Aorta (tissue), 5 donors: ENCODE results near the gene GPRASP2. TPM values are rescaled to one million over a fixed set of nuclear protein-coding genes. Genes with fewer than 3 reads are reported as not detected.
"Not testable (repeated sequence)": the region's sequence is repeated elsewhere in the genome, so short reads cannot be mapped to it uniquely, and the experiment has no call there.

Experiments used
- ATAC-seq: fragments of 200-7000 bp; cut with Tn5 transposase; one replicate; pipeline ENCODE4 v1.9.1; 2022; ENCODE audit warnings: moderate library complexity; ENCODE audit not compliant: low FRiP score
- DNase-seq, 2 donors: peaks; one replicate each; pipeline ENCODE4 v3.0.0-alpha.2; 2020
- H3K27ac ChIP-seq, 2 donors: one replicate each; pipeline ENCODE4 v1.5.1; 2013; ENCODE audit warnings: low read length in 2 of 2, mild to moderate bottlenecking in 2 of 2, moderate library complexity in 2 of 2, control low read depth in 1 of 2, inconsistent platforms in 1 of 2, low read depth in 1 of 2
- H3K27me3 ChIP-seq, 2 donors: one replicate each; pipeline ENCODE4 v1.6.1; 2013; ENCODE audit warnings: control low read depth in 1 of 2, low read length in 1 of 2, mild to moderate bottlenecking in 1 of 2, moderate library complexity in 1 of 2; ENCODE audit not compliant: insufficient read depth in 2 of 2, control insufficient read depth in 1 of 2
- H3K36me3 ChIP-seq, 2 donors: one replicate each; pipeline ENCODE4 v1.6.1; 2013; ENCODE audit warnings: control low read depth in 1 of 2, low read length in 1 of 2, mild to moderate bottlenecking in 1 of 2; ENCODE audit not compliant: insufficient read depth in 2 of 2, control insufficient read depth in 1 of 2
- H3K4me1 ChIP-seq, 2 donors: one replicate each; pipeline ENCODE4 v1.6.1; 2013; ENCODE audit warnings: low read length in 2 of 2, control low read depth in 1 of 2, mild to moderate bottlenecking in 1 of 2, moderate library complexity in 1 of 2; ENCODE audit not compliant: insufficient read depth in 2 of 2, control insufficient read depth in 1 of 2
- H3K4me3 ChIP-seq, 2 donors: one replicate each; pipeline ENCODE4 v1.5.1; 2013; ENCODE audit warnings: low read length in 2 of 2, control low read depth in 1 of 2, mild to moderate bottlenecking in 1 of 2
- H3K9me3 ChIP-seq: one replicate; pipeline ENCODE4 v1.6.1; 2013; ENCODE audit warnings: mild to moderate bottlenecking, low read length; ENCODE audit not compliant: control insufficient read depth
- WGBS, 2 donors: extraction: QIAGEN DNeasy Blood & Tissue Kit; methylation state at CpG; one replicate each; pipeline ENCODE4 v1.1.7; 2013; 5-methylcytosine and 5-hydroxymethylcytosine counted together
- intact Hi-C, 2 donors: fragments of 100-400 bp; cut with DNase I; formaldehyde crosslinking; loops; one replicate each; pipeline versions ENCODE4 v1.14.2 to v1.15.0; 2022
- polyA plus RNA-seq, 2 donors: library from polyadenylated mRNA; stranded (reverse); fragments of 200-250 nt; gene quantifications; one replicate each; pipeline ENCODE4 v1.2.3, GENCODE V29; 2013
- total RNA-seq, 2 donors: library from RNA; stranded (reverse); fragmentation: NEBNext Ultra II Directional; extraction: Animal tissue kit (Norgen Biotek cat#: 25700); gene quantifications; one replicate each; pipeline ENCODE4 v1.2.1, GENCODE V29; 2021
- donor health status: healthy with polysubstance abuse.
- donor health status: Bipolar disorder and iron deficiency.
- donor health status: DM: no; HTN: no; CAD: no.
- donor health status: DM: no; HTN: no; CAD: no.
- donor health status: DM: yes; HTN: yes; CAD: no.

The GPRASP2 gene
- total and polyA plus RNA-seq, 4 donors: 6.6 to 15.3 (median 9.1) TPM

- ATAC-seq, intact Hi-C loops: not testable (repeated sequence)
- 48 to 58% methylated on average over 7 of the region's 7 CpGs for WGBS, 2 donors
These were observed 8.9 kb downstream of the GPRASP2 start for GRCh38 chrX:102721169-102721506.

GRCh38 chrX:102723456-102723855, 11.2 kb downstream of the GPRASP2 start:
- H3K27ac ChIP-seq: no peak overlapping the region
- H3K36me3 ChIP-seq: no peaks in the 10 kb centered on the region
- H3K4me3 ChIP-seq: no peak overlapping the region
- 61 to 91% methylated on average over 1 of the region's 1 CpG for WGBS, 2 donors
- intact Hi-C loops: no loop called here
- H3K27me3 ChIP-seq: no peaks in the 10 kb centered on the region
- peaks cover 0 to 2% of the 10 kb centered on the region in 2 donors for H3K4me1 ChIP-seq
- ATAC-seq (no peak), DNase-seq (no peak)
- no peaks in the 10 kb centered on the region for H3K9me3 ChIP-seq

More at GRCh38 chrX:102721169-102721506, 8.9 kb downstream of the GPRASP2 start:
- not testable (repeated sequence) for DNase-seq, H3K9me3 ChIP-seq, H3K27ac ChIP-seq, H3K4me1 ChIP-seq, H3K4me3 ChIP-seq, H3K36me3 ChIP-seq, H3K27me3 ChIP-seq

GRCh38 chrX:102727761-102728160, 15.5 kb downstream of the GPRASP2 start:
- Histone ChIP-seq H3K27ac (no peak overlapping the region), H3K9me3 (no peaks in the 10 kb centered on the region), H3K27me3 (no peaks in the 10 kb centered on the region), H3K36me3 (no peaks in the 10 kb centered on the region), H3K4me1 (no peaks in the 10 kb centered on the region), H3K4me3 (no peak overlapping the region)
- DNase-seq (no peak), ATAC-seq (no peak)
- intact Hi-C loops: no loop called here
- WGBS, 2 donors: 35 to 79% methylated on average over 1 of the region's 1 CpG

GRCh38 chrX:102728646-102729045, 16.4 kb downstream of the GPRASP2 start:
- ATAC-seq (no peak), DNase-seq (no peak)
- no peaks in the 10 kb centered on the region for H3K27me3 ChIP-seq
- 94 to 100% methylated on average over 1 of the region's 1 CpG for WGBS, 2 donors
- H3K4me3 ChIP-seq: no peak overlapping the region
- no peak overlapping the region for H3K27ac ChIP-seq
- intact Hi-C loops: no loop called here
- H3K4me1 ChIP-seq: no peaks in the 10 kb centered on the region
- no peaks in the 10 kb centered on the region for H3K36me3 ChIP-seq
- no peaks in the 10 kb centered on the region for H3K9me3 ChIP-seq

- intact Hi-C loops: loop anchor here in 1 of 2 donors (10.0 kb wide), 1 partner anchor 225 kb away; the partner anchor contains the start of gene TMSB15A
- DNase-seq (no peak), ATAC-seq (no peak)
- Histone ChIP-seq H3K9me3 (no peaks in the 10 kb centered on the region), H3K27me3 (no peaks in the 10 kb centered on the region), H3K36me3 (no peaks in the 10 kb centered on the region), H3K4me1 (no peaks in the 10 kb centered on the region), H3K27ac (no peak overlapping the region), H3K4me3 (no peak overlapping the region)
- WGBS, 2 donors: 55 to 66% methylated on average over 7 of the region's 7 CpGs
These were observed 27.4 kb downstream of the GPRASP2 start for GRCh38 chrX:102739657-102740056.

GRCh38 chrX:102744307-102744706, 32.1 kb downstream of the GPRASP2 start:
- intact Hi-C loops: loop anchor here in 1 of 2 donors (10.0 kb wide), 1 partner anchor 230 kb away; the partner anchor contains the start of gene TMSB15A
- H3K9me3 ChIP-seq: no peaks in the 10 kb centered on the region
- H3K27me3 ChIP-seq: no peaks in the 10 kb centered on the region
- 67 to 96% methylated on average over 1 of the region's 1 CpG for WGBS, 2 donors
- no peaks in the 10 kb centered on the region for H3K4me1 ChIP-seq
- H3K36me3 ChIP-seq: no peaks in the 10 kb centered on the region
- ATAC-seq: no peak
- no peak overlapping the region for H3K27ac ChIP-seq
- H3K4me3 ChIP-seq: no peak overlapping the region
- DNase-seq: no peak

- intact Hi-C loops: loop anchor here in 1 of 2 donors (10.0 kb wide), 1 partner anchor 231 kb away; the partner anchor contains the start of gene TMSB15A
- Histone ChIP-seq H3K9me3 (no peaks in the 10 kb centered on the region), H3K27ac (no peak overlapping the region), H3K4me1 (no peaks in the 10 kb centered on the region), H3K4me3 (peak overlapping the region; percentile 2 to 49), H3K27me3 (no peaks in the 10 kb centered on the region), H3K36me3 (no peaks in the 10 kb centered on the region)
- 21 to 27% methylated on average over 8 to 14 of the region's 14 CpGs for WGBS, 2 donors
- DNase-seq (no peak), ATAC-seq (peak; percentile 41)
These were observed 33.2 kb downstream of the GPRASP2 start for GRCh38 chrX:102745513-102745856.

GRCh38 chrX:102745857-102746584, 33.8 kb downstream of the GPRASP2 start:
- H3K27me3 ChIP-seq: no peaks in the 10 kb centered on the region
- H3K4me1 ChIP-seq: no peaks in the 10 kb centered on the region
- no peaks in the 10 kb centered on the region for H3K9me3 ChIP-seq
- intact Hi-C loops: loop anchor here in 1 of 2 donors (10.0 kb wide), 1 partner anchor 231 kb away; the partner anchor contains the start of gene TMSB15A
- ATAC-seq (peak; percentile 79), DNase-seq (peak; percentile 59 to 83)
- H3K36me3 ChIP-seq: no peaks in the 10 kb centered on the region
- H3K4me3 ChIP-seq: peak overlapping the region; percentile 2 to 49
- H3K27ac ChIP-seq: no peak overlapping the region
- WGBS, 2 donors: 1 to 32% methylated on average over 49 to 61 of the region's 61 CpGs

- intact Hi-C loops: loop anchor here in 1 of 2 donors (10.0 kb wide), 1 partner anchor 50 kb away; the partner anchor contains the start of gene GPRASP2
- 8 to 23% methylated on average over 2 of the region's 2 CpGs for WGBS, 2 donors
- Histone ChIP-seq H3K9me3 (no peaks in the 10 kb centered on the region), H3K27ac (no peak overlapping the region), H3K36me3 (no peaks in the 10 kb centered on the region), H3K4me3 (no peak overlapping the region), H3K27me3 (no peaks in the 10 kb centered on the region), H3K4me1 (peaks cover 0 to 3% of the 10 kb centered on the region in 2 donors)
- DNase-seq: peak in 1 of 2 donors; percentile 48
- no peak for ATAC-seq
These were observed 53.0 kb downstream of the GPRASP2 start for GRCh38 chrX:102765217-102765616.
